B cell (primary cell): Measurements from ENCODE around the gene M1AP. TPM values are rescaled to one million over a fixed set of nuclear protein-coding genes. Genes with fewer than 3 reads are reported as not detected.

Experiments
- ATAC-seq: fragments of 200-7000 bp; cut with Tn5 transposase; one replicate; pipeline ENCODE4 v1.10.0; 2021; ENCODE audit warnings: low read depth, mild to moderate bottlenecking, moderate number of reproducible peaks, moderate library complexity
- CTCF ChIA-PET: fragments of 350-600 bp; sonication (Branson Sonifier 250); formaldehyde crosslinking; loops from one replicate; lab custom pipeline; 2021; ENCODE audit warnings: antibody characterized with exemption, inconsistent platforms; lab: Charles Lee
- POLR2A ChIA-PET: fragments of 350-600 bp; sonication (Branson Sonifier 250); formaldehyde crosslinking; loops from one replicate; lab custom pipeline; 2021; ENCODE audit warnings: antibody characterized with exemption; lab: Charles Lee
- DNase-seq: peaks from one replicate; pipeline ENCODE4 v3.0.0; 2013
- H2AFZ ChIP-seq: 2 replicates; pipeline ENCODE4 v1.6.1; 2012; ENCODE audit warnings: mild to moderate bottlenecking, low read depth, low read length; ENCODE audit not compliant: insufficient read depth, poor library complexity, severe bottlenecking
- H3K27ac ChIP-seq, 2 donors: 1 replicate in 1 of 2; 2 replicates in 1 of 2; pipeline ENCODE4 v1.5.1; 2012 to 2013; ENCODE audit warnings: low read length in 2 of 2, mild to moderate bottlenecking in 2 of 2, moderate library complexity in 1 of 2
- H3K27me3 ChIP-seq, 4 experiments: fragments of 200-600 bp in 1 of 4; sonication (generic) in 1 of 4; replicated peaks in 1 of 4; 1 replicate in 2 of 4; 2 replicates in 2 of 4; pipeline versions ENCODE4 v1.6.1 to v1.7.0; 2013 to 2016; ENCODE audit warnings: low read length in 3 of 4, mild to moderate bottlenecking in 2 of 4, mixed read lengths in 1 of 4, moderate library complexity in 1 of 4; ENCODE audit not compliant: insufficient read depth in 4 of 4, control insufficient read depth in 3 of 4; ENCODE audit errors: control extremely low read depth in 1 of 4
- H3K36me3 ChIP-seq, 2 experiments: replicated peaks in 1 of 2; 1 replicate in 1 of 2; 2 replicates in 1 of 2; pipeline versions ENCODE4 v1.6.1 to v1.7.1; 2013; ENCODE audit warnings: low read length in 1 of 2; ENCODE audit not compliant: insufficient read depth in 2 of 2, control insufficient read depth in 1 of 2; ENCODE audit errors: control extremely low read depth in 1 of 2, extremely low read depth in 1 of 2
- H3K4me1 ChIP-seq, 2 donors: fragments of 200-600 bp in 1 of 2; sonication (generic) in 1 of 2; 1 replicate in 1 of 2; 2 replicates in 1 of 2; pipeline versions ENCODE4 v1.5.1 to v1.6.1; 2013 to 2017; ENCODE audit warnings: low read length in 2 of 2; ENCODE audit not compliant: control insufficient read depth in 2 of 2, insufficient read depth in 2 of 2
- H3K4me2 ChIP-seq: replicated peaks from 2 replicates; pipeline ENCODE3; 2012; ENCODE audit warnings: mild to moderate bottlenecking, low read depth, low read length; ENCODE audit not compliant: poor library complexity, severe bottlenecking
- H3K4me3 ChIP-seq, 5 experiments: fragments of 200-600 bp in 1 of 5; sonication (generic) in 1 of 5; 1 replicate in 3 of 5; 2 replicates in 2 of 5; pipeline versions ENCODE4 v1.5.1 to v1.7.0; 2011 to 2016; ENCODE audit warnings: low read length in 4 of 5, mild to moderate bottlenecking in 4 of 5, low read depth in 2 of 5, control low read depth in 1 of 5, moderate library complexity in 1 of 5; ENCODE audit not compliant: insufficient read depth in 1 of 5; ENCODE audit errors: control extremely low read depth in 1 of 5, extremely low read depth in 1 of 5
- H3K79me2 ChIP-seq: fragments of 200-600 bp; sonication (generic); one replicate; pipeline ENCODE4 v1.6.0; 2016; ENCODE audit warnings: low read length; ENCODE audit not compliant: control insufficient read depth, insufficient read depth
- H3K9ac ChIP-seq: fragments of 200-600 bp; sonication (generic); 2 replicates; pipeline ENCODE4 v1.6.1; 2017; ENCODE audit warnings: mild to moderate bottlenecking, low read length, moderate library complexity
- H3K9me3 ChIP-seq, 3 donors: one replicate each; pipeline versions ENCODE4 v1.6.1 to v1.7.1; 2013; ENCODE audit warnings: low read length in 2 of 3; ENCODE audit not compliant: control insufficient read depth in 2 of 3, insufficient read depth in 1 of 3; ENCODE audit errors: control extremely low read depth in 1 of 3
- H4K20me1 ChIP-seq: 2 replicates; pipeline ENCODE4 v1.6.0; 2012; ENCODE audit warnings: mild to moderate bottlenecking, low read length; ENCODE audit not compliant: insufficient read depth, control insufficient read depth, poor library complexity, severe bottlenecking
- H3K27ac Mint-ChIP-seq: one replicate; pipeline ENCODE4 v1.8.0; 2021; ENCODE audit warnings: mixed read lengths
- H3K27me3 Mint-ChIP-seq: one replicate; pipeline ENCODE4 v1.8.0; 2021; ENCODE audit warnings: mixed read lengths
- H3K4me1 Mint-ChIP-seq: one replicate; pipeline ENCODE4 v1.8.0; 2021; ENCODE audit warnings: mixed read lengths
- H3K4me3 Mint-ChIP-seq: one replicate; pipeline ENCODE4 v1.8.0; 2021; ENCODE audit warnings: mixed read lengths
- H3K9me3 Mint-ChIP-seq: one replicate; pipeline ENCODE4 v1.8.0; 2022; ENCODE audit warnings: mixed read lengths; ENCODE audit not compliant: insufficient read depth
- EZH2 ChIP-seq: IDR thresholded peaks from 2 replicates; pipeline ENCODE4 v1.6.1; 2012; ENCODE audit warnings: borderline replicate concordance, low read depth, mild to moderate bottlenecking, moderate library complexity, low read length; ENCODE audit not compliant: insufficient read depth, poor library complexity, severe bottlenecking
- WGBS: methylation state at CpG from one replicate; pipeline ENCODE4 v1.1.5; 2013; ENCODE audit warnings: missing lambda C conversion rate; ENCODE audit not compliant: insufficient coverage; 5-methylcytosine and 5-hydroxymethylcytosine counted together
- intact Hi-C: fragments of 100-400 bp; cut with micrococcal nuclease; formaldehyde crosslinking; loops from one replicate; pipeline ENCODE4 v1.10.0; 2022
- polyA plus RNA-seq: library from polyadenylated mRNA; depleted of rRNA; stranded (reverse); fragments of >200 nt; gene quantifications from 2 replicates; pipeline ENCODE4 v1.2.3, GENCODE V29; 2012
- total RNA-seq, 2 donors: library from RNA; stranded (reverse); fragments of 120-200 nt in 1 of 2; gene quantifications; 1 replicate in 1 of 2; 2 replicates in 1 of 2; pipeline versions ENCODE4 v1.2.3 to v1.2.4, GENCODE V29; 2013 to 2022
- TF ChIP-seq, protein P1 (sequence below): fragments of 200-600 bp; IDR thresholded peaks from one replicate; pipeline ENCODE4 v1.8.0; 2022; ENCODE audit warnings: antibody characterized with exemption, mild to moderate bottlenecking

Gene M1AP
- total and polyA plus RNA-seq, 2 donors (not counting 1 experiment from before 2014, with no cell fraction given): 0.15 TPM; not detected in 1

DNA sequence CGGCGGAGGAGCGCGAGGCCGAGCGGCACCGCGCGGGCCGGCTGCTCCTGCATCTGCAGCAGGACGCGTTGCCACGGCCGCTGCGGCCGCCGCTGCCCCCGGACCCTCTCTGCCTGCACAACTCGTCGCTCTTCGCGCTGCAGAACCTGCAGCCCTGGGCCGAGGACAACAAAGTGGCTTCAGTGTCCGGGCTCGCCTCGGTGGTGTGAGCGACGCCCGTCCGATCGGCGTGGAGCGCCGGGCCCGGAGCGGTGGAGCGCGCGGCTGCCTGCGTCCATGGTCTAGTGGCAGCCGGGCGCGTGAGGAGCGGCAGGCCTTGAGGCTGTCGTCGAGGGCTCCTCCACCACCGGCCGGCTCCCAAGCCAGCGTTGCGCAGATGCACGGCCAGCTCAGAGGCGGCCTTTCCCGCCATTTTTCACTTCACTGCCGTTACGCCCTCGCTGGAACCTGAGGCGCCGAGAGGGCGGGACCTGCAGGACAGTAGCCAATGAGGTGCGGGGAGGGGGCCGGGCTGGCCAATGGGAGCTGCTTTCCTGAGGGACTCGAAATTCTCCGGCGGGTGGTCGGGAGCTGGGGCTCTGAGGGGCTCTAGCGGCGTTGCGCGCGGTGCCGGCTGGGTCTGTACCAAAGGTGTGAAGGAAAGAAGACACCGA, 132.0 kb downstream of the M1AP start:
- H3K27me3 ChIP-seq: peaks cover 2 to 93% (median 69%) of the 10 kb centered on the region in 4 experiments
- ATAC-seq: peak; percentile 84

More for the DNA sequence above, 132.0 kb downstream of the M1AP start:
- Mint-ChIP-seq H3K9me3 (no peaks in the 10 kb centered on the region), H3K4me3 (peak overlapping the region; percentile 86), H3K4me1 (peaks cover 28% of the 10 kb centered on the region), H3K27me3 (peaks cover 69% of the 10 kb centered on the region), H3K27ac (no peak overlapping the region)
- WGBS: 7% methylated on average over 72 of the region's 72 CpGs
- Histone ChIP-seq H4K20me1 (peaks cover 6% of the 10 kb centered on the region), H3K36me3 (no peaks in the 10 kb centered on the region), H3K4me1 (peaks cover 36 to 50% of the 10 kb centered on the region in 2 donors), H2AFZ (peak overlapping the region; percentile 71), H3K4me3 (peak overlapping the region; percentile 15 to 68 (median 50)), H3K9me3 (peaks cover 0 to 31% (median 1%) of the 10 kb centered on the region in 3 donors), H3K27ac (no peak overlapping the region), H3K79me2 (no peaks in the 10 kb centered on the region), H3K4me2 (peak overlapping the region; percentile 96), H3K9ac (peak overlapping the region; percentile 67)
- TF ChIP-seq, protein P1, sequence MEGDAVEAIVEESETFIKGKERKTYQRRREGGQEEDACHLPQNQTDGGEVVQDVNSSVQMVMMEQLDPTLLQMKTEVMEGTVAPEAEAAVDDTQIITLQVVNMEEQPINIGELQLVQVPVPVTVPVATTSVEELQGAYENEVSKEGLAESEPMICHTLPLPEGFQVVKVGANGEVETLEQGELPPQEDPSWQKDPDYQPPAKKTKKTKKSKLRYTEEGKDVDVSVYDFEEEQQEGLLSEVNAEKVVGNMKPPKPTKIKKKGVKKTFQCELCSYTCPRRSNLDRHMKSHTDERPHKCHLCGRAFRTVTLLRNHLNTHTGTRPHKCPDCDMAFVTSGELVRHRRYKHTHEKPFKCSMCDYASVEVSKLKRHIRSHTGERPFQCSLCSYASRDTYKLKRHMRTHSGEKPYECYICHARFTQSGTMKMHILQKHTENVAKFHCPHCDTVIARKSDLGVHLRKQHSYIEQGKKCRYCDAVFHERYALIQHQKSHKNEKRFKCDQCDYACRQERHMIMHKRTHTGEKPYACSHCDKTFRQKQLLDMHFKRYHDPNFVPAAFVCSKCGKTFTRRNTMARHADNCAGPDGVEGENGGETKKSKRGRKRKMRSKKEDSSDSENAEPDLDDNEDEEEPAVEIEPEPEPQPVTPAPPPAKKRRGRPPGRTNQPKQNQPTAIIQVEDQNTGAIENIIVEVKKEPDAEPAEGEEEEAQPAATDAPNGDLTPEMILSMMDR: no peak
- TF ChIP-seq EZH2: no peak
- peak; percentile 81 for DNase-seq
- CTCF ChIA-PET: interaction anchor here (0.6 to 1.4 kb wide), 5 partner anchors 9 to 73 kb away, joined by 3 to 5 read pairs (median 4); partner anchors contain the start of genes AUP1, CCDC142, HTRA2 and PCGF1
- intact Hi-C loops: loop anchor here (1.0 kb wide), 1 partner anchor 9 kb away; the partner anchor contains the start of gene PCGF1
- POLR2A ChIA-PET: interaction anchor here (0.9 to 2.5 kb wide), 5 partner anchors 8 to 20 kb away, joined by 3 to 9 read pairs (median 4); partner anchors contain the start of genes LBX2 and PCGF1
